ENCODE data around the gene IER3IP1.

The IER3IP1 gene

GRCh38 chr18:47150029-47150823, 25.9 kb downstream of the IER3IP1 start, which contains the start of gene HDHD2:
TSS of gene HDHD2 (minus strand) at chr18:47150500. CDS start at chr18:47136439, 14,061 bp downstream.
- Histone ChIP-seq H3K79me1 (ENCODE audit: low read depth, low read length) (peaks cover 2% of the 10 kb centered on the region), H4K8ac (ENCODE audit: low read depth, low read length) (peak within 1 kb of the TSS; percentile 43), H2AK5ac (ENCODE audit: low read depth, low read length) (no peak within 1 kb of the TSS), H2BK15ac (ENCODE audit: low read length) (no peak within 1 kb of the TSS), H4K91ac (ENCODE audit: low read depth, low read length, poor library complexity) (no peak within 1 kb of the TSS), H3K27me3 (ENCODE audit: control insufficient read depth in 3 of 3, insufficient read depth in 3 of 3, low read depth in 1 of 3, low read length in 3 of 3) (no peaks in the 10 kb centered on the region), H3K23ac (ENCODE audit: low read depth, low read length, poor library complexity) (peak within 1 kb of the TSS; percentile 96), H2AFZ (ENCODE audit: low read length) (peak within 1 kb of the TSS; percentile 95), H2BK12ac (ENCODE audit: low read length) (no peak within 1 kb of the TSS), H3K14ac (ENCODE audit: low read length) (no peak within 1 kb of the TSS), H3K9me3 (replicated peaks in 1 of 2; ENCODE audit: control insufficient read depth in 2 of 2, insufficient read depth in 1 of 2, low read depth in 1 of 2, low read length in 2 of 2) (no peaks in the 10 kb centered on the region), H3K4me3 (ENCODE audit: low read length in 2 of 2) (peak within 1 kb of the TSS; percentile 72 to 89), H3K4me1 (ENCODE audit: control insufficient read depth in 2 of 2, insufficient read depth in 1 of 2, low read depth in 1 of 2, low read length in 2 of 2) (peaks cover 2 to 6% of the 10 kb centered on the region in 2 donors), H3K18ac (ENCODE audit: low read length) (peak within 1 kb of the TSS; percentile 93), H3K27ac (replicated peaks; ENCODE audit: low read length) (peak within 1 kb of the TSS; percentile 87), H2BK120ac (ENCODE audit: low read depth, low read length) (no peak within 1 kb of the TSS), H2BK5ac (ENCODE audit: low read length) (peak within 1 kb of the TSS; percentile 69), H3K4me2 (ENCODE audit: insufficient read depth, low read length, poor library complexity, severe bottlenecking) (peak within 1 kb of the TSS; percentile 85), H3K9ac (ENCODE audit: low read depth, low read length, poor library complexity) (peak within 1 kb of the TSS; percentile 85), H3K4ac (ENCODE audit: low read length) (no peak within 1 kb of the TSS), H3K36me3 (replicated peaks in 1 of 2; ENCODE audit: control insufficient read depth in 2 of 2, insufficient read depth in 2 of 2, low read length in 2 of 2) (peaks cover 0 to 19% of the 10 kb centered on the region in 2 donors)
- no CpG with 5 or more reads among the region's 70 CpGs for WGBS, 2 donors (ENCODE audit: extremely low coverage in 2 of 2, insufficient read length in 2 of 2, insufficient replicate concordance in 1 of 2)
- peak; percentile 77 for DNase-seq (ENCODE audit: low spot score)

- no peak overlapping the region for H2AK5ac ChIP-seq (ENCODE audit: low read depth, low read length)
- H3K4me2 ChIP-seq (ENCODE audit: insufficient read depth, low read length, poor library complexity, severe bottlenecking) = peak overlapping the region; percentile 85
- H4K8ac ChIP-seq (ENCODE audit: low read depth, low read length) = no peak overlapping the region
- DNase-seq (ENCODE audit: low spot score) = no peak
- no peak overlapping the region for H2BK12ac ChIP-seq (ENCODE audit: low read length)
- no peak overlapping the region for H3K14ac ChIP-seq (ENCODE audit: low read length)
- H3K18ac ChIP-seq (ENCODE audit: low read length) = peak overlapping the region; percentile 93
- H3K4ac ChIP-seq (ENCODE audit: low read length) = no peak overlapping the region
- H2BK5ac ChIP-seq (ENCODE audit: low read length) = peak overlapping the region; percentile 69
- peak overlapping the region; percentile 95 for H2AFZ ChIP-seq (ENCODE audit: low read length)
- WGBS, 2 donors (ENCODE audit: extremely low coverage in 2 of 2, insufficient read length in 2 of 2, insufficient replicate concordance in 1 of 2) = no CpG with 5 or more reads among the region's 12 CpGs
- H3K79me1 ChIP-seq (ENCODE audit: low read depth, low read length) = peaks cover 2% of the 10 kb centered on the region
- H4K91ac ChIP-seq (ENCODE audit: low read depth, low read length, poor library complexity) = no peak overlapping the region
- peak overlapping the region; percentile 75 for H3K9ac ChIP-seq (ENCODE audit: low read depth, low read length, poor library complexity)
- H2BK15ac ChIP-seq (ENCODE audit: low read length) = no peak overlapping the region
- H3K4me1 ChIP-seq (ENCODE audit: control insufficient read depth in 2 of 2, insufficient read depth in 1 of 2, low read depth in 1 of 2, low read length in 2 of 2) = peaks cover 2 to 6% of the 10 kb centered on the region in 2 donors
- peak overlapping the region; percentile 72 to 89 for H3K4me3 ChIP-seq (ENCODE audit: low read length in 2 of 2)
- H3K36me3 ChIP-seq (replicated peaks in 1 of 2; ENCODE audit: control insufficient read depth in 2 of 2, insufficient read depth in 2 of 2, low read length in 2 of 2) = peaks cover 0 to 12% of the 10 kb centered on the region in 2 donors
- H3K9me3 ChIP-seq (replicated peaks in 1 of 2; ENCODE audit: control insufficient read depth in 2 of 2, insufficient read depth in 1 of 2, low read depth in 1 of 2, low read length in 2 of 2) = no peaks in the 10 kb centered on the region
- H3K27me3 ChIP-seq (ENCODE audit: control insufficient read depth in 3 of 3, insufficient read depth in 3 of 3, low read depth in 1 of 3, low read length in 3 of 3) = no peaks in the 10 kb centered on the region
- H2BK120ac ChIP-seq (ENCODE audit: low read depth, low read length) = no peak overlapping the region
- no peak overlapping the region for H3K23ac ChIP-seq (ENCODE audit: low read depth, low read length, poor library complexity)
- H3K27ac ChIP-seq (replicated peaks; ENCODE audit: low read length) = peak overlapping the region; percentile 87
Measured at GRCh38 chr18:47149457-47150028, 26.6 kb downstream of the IER3IP1 start.

GRCh38 chr18:47146206-47146605, 30.0 kb downstream of the IER3IP1 start:
- no peak overlapping the region for H2BK5ac ChIP-seq (ENCODE audit: low read length)

GRCh38 chr18:47143899-47144485, 32.2 kb downstream of the IER3IP1 start:
- Histone ChIP-seq H3K4me2 (ENCODE audit: insufficient read depth, low read length, poor library complexity, severe bottlenecking) (no peak overlapping the region), H2BK5ac (ENCODE audit: low read length) (no peak overlapping the region), H3K27me3 (ENCODE audit: control insufficient read depth in 3 of 3, insufficient read depth in 3 of 3, low read depth in 1 of 3, low read length in 3 of 3) (no peaks in the 10 kb centered on the region), H3K4me1 (ENCODE audit: control insufficient read depth in 2 of 2, insufficient read depth in 1 of 2, low read depth in 1 of 2, low read length in 2 of 2) (no peaks in the 10 kb centered on the region), H3K4me3 (ENCODE audit: low read length in 2 of 2) (no peak overlapping the region), H3K27ac (replicated peaks; ENCODE audit: low read length) (no peak overlapping the region), H4K8ac (ENCODE audit: low read depth, low read length) (no peak overlapping the region), H2BK12ac (ENCODE audit: low read length) (no peak overlapping the region), H2BK120ac (ENCODE audit: low read depth, low read length) (no peak overlapping the region), H2AFZ (ENCODE audit: low read length) (no peak overlapping the region), H2AK5ac (ENCODE audit: low read depth, low read length) (no peak overlapping the region), H2BK15ac (ENCODE audit: low read length) (no peak overlapping the region), H3K9me3 (replicated peaks in 1 of 2; ENCODE audit: control insufficient read depth in 2 of 2, insufficient read depth in 1 of 2, low read depth in 1 of 2, low read length in 2 of 2) (no peaks in the 10 kb centered on the region), H3K18ac (ENCODE audit: low read length) (no peak overlapping the region), H3K79me1 (ENCODE audit: low read depth, low read length) (peaks cover 6% of the 10 kb centered on the region), H3K23ac (ENCODE audit: low read depth, low read length, poor library complexity) (no peak overlapping the region), H3K14ac (ENCODE audit: low read length) (no peak overlapping the region), H3K9ac (ENCODE audit: low read depth, low read length, poor library complexity) (no peak overlapping the region), H3K36me3 (replicated peaks in 1 of 2; ENCODE audit: control insufficient read depth in 2 of 2, insufficient read depth in 2 of 2, low read length in 2 of 2) (peaks cover 0 to 2% of the 10 kb centered on the region in 2 donors), H4K91ac (ENCODE audit: low read depth, low read length, poor library complexity) (no peak overlapping the region), H3K4ac (ENCODE audit: low read length) (no peak overlapping the region)
- DNase-seq (ENCODE audit: low spot score) = no peak
- WGBS, 2 donors (ENCODE audit: extremely low coverage in 2 of 2, insufficient read length in 2 of 2, insufficient replicate concordance in 1 of 2) = no CpG with 5 or more reads among the region's 4 CpGs

More at GRCh38 chr18:47146206-47146605, 30.0 kb downstream of the IER3IP1 start:
- Histone ChIP-seq H2BK15ac (ENCODE audit: low read length) (no peak overlapping the region), H3K9ac (ENCODE audit: low read depth, low read length, poor library complexity) (no peak overlapping the region), H3K9me3 (replicated peaks in 1 of 2; ENCODE audit: control insufficient read depth in 2 of 2, insufficient read depth in 1 of 2, low read depth in 1 of 2, low read length in 2 of 2) (no peaks in the 10 kb centered on the region), H3K4ac (ENCODE audit: low read length) (no peak overlapping the region), H3K4me2 (ENCODE audit: insufficient read depth, low read length, poor library complexity, severe bottlenecking) (no peak overlapping the region), H3K4me1 (ENCODE audit: control insufficient read depth in 2 of 2, insufficient read depth in 1 of 2, low read depth in 1 of 2, low read length in 2 of 2) (peaks cover 2 to 6% of the 10 kb centered on the region in 2 donors), H3K79me1 (ENCODE audit: low read depth, low read length) (peaks cover 5% of the 10 kb centered on the region), H3K27ac (replicated peaks; ENCODE audit: low read length) (no peak overlapping the region), H4K91ac (ENCODE audit: low read depth, low read length, poor library complexity) (no peak overlapping the region), H3K4me3 (ENCODE audit: low read length in 2 of 2) (no peak overlapping the region), H3K18ac (ENCODE audit: low read length) (no peak overlapping the region), H2BK120ac (ENCODE audit: low read depth, low read length) (no peak overlapping the region), H2AFZ (ENCODE audit: low read length) (no peak overlapping the region), H4K8ac (ENCODE audit: low read depth, low read length) (no peak overlapping the region), H3K14ac (ENCODE audit: low read length) (no peak overlapping the region), H2BK12ac (ENCODE audit: low read length) (no peak overlapping the region), H3K23ac (ENCODE audit: low read depth, low read length, poor library complexity) (no peak overlapping the region), H3K27me3 (ENCODE audit: control insufficient read depth in 3 of 3, insufficient read depth in 3 of 3, low read depth in 1 of 3, low read length in 3 of 3) (no peaks in the 10 kb centered on the region), H3K36me3 (replicated peaks in 1 of 2; ENCODE audit: control insufficient read depth in 2 of 2, insufficient read depth in 2 of 2, low read length in 2 of 2) (no peaks in the 10 kb centered on the region), H2AK5ac (ENCODE audit: low read depth, low read length) (no peak overlapping the region)
- WGBS, 2 donors (ENCODE audit: extremely low coverage in 2 of 2, insufficient read length in 2 of 2, insufficient replicate concordance in 1 of 2) = no CpG with 5 or more reads among the region's 3 CpGs
- DNase-seq (ENCODE audit: low spot score) = no peak
